Right cardiac atrium (tissue), 5 donors: ENCODE data around the gene SIGLEC15. TPM values are rescaled to one million over a fixed set of nuclear protein-coding genes. Genes with fewer than 3 reads are reported as not detected.

Source experiments
- ATAC-seq, 2 donors: fragments of 200-7000 bp; cut with Tn5 transposase; one replicate each; pipeline versions ENCODE4 v1.8.0 to v1.9.1; 2020; ENCODE audit warnings: moderate library complexity in 2 of 2, mild to moderate bottlenecking in 1 of 2
- DNase-seq, 3 donors: peaks; one replicate each; pipeline ENCODE4 v3.0.0-alpha.2; 2020
- H3K27ac ChIP-seq: one replicate; pipeline ENCODE4 v1.5.1; 2013; ENCODE audit warnings: mild to moderate bottlenecking, low read length, control low read depth, moderate library complexity
- H3K27me3 ChIP-seq: one replicate; pipeline ENCODE4 v1.6.1; 2013; ENCODE audit not compliant: control insufficient read depth, insufficient read depth
- H3K4me1 ChIP-seq: one replicate; pipeline ENCODE4 v1.6.1; 2013; ENCODE audit warnings: low read length; ENCODE audit not compliant: control insufficient read depth, insufficient read depth
- H3K4me3 ChIP-seq: one replicate; pipeline ENCODE4 v1.5.1; 2013; ENCODE audit warnings: low read length, control low read depth
- H3K9me3 ChIP-seq: one replicate; pipeline ENCODE4 v1.6.1; 2013; ENCODE audit warnings: low read length; ENCODE audit not compliant: control insufficient read depth
- WGBS: extraction: QIAGEN DNeasy Blood & Tissue Kit; methylation state at CpG from one replicate; pipeline ENCODE4 v1.1.7; 2013; 5-methylcytosine and 5-hydroxymethylcytosine counted together
- intact Hi-C, 4 donors: fragments of 100-400 bp; cut with DNase I; formaldehyde crosslinking; loops; one replicate each; pipeline versions ENCODE4 v1.11.0 to v1.14.0; 2022 to 2023
- polyA plus RNA-seq: library from polyadenylated mRNA; stranded (reverse); fragments of 200-250 nt; gene quantifications from one replicate; pipeline ENCODE4 v1.2.3, GENCODE V29; 2013
- total RNA-seq, 4 donors: library from RNA; stranded (reverse); fragmentation: NEBNext Ultra II Directional; extraction: Animal tissue kit (Norgen Biotek cat#: 25700); gene quantifications; one replicate each; pipeline ENCODE4 v1.2.1, GENCODE V29; 2021
- donor health status: healthy with polysubstance abuse.
- donor health status: DM: no; HTN: yes; CAD: no.
- donor health status: DM: no; HTN: no; CAD: no.
- donor health status: DM: no; HTN: yes; CAD: no; lungs with severe emphysema.
- donor health status: DM: yes; HTN: yes; CAD: no.

SIGLEC15 gene
- total and polyA plus RNA-seq, 5 donors: 0.09 to 0.38 (median 0.21) TPM; not detected in 1

DNA sequence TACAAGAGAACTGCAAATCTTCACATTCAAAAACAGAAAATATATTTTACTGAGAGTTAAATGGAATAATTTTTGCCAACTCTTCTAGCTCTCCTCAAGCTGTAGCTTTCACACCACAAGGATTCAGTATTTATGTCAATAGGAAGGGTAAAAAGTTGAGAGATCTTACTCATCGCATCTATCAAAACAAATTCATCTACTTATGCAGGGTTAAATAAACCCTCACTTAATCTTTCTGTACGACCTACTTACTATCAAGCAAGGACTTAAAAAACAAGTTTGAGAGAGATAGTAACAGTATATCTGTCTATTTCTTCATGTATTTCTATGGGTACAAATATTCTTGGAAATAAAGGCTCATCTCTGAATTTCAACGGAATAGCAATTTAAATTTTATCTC lies 35.5 kb downstream of the SIGLEC15 start:
- Histone ChIP-seq H3K4me1 (no peaks in the 10 kb centered on the region), H3K9me3 (no peaks in the 10 kb centered on the region), H3K4me3 (no peak overlapping the region), H3K27ac (no peak overlapping the region), H3K27me3 (no peaks in the 10 kb centered on the region)
- WGBS: 84% methylated on average over 3 of the region's 3 CpGs
- DNase-seq (no peak), ATAC-seq (no peak)
- intact Hi-C loops: no loop called here

DNA sequence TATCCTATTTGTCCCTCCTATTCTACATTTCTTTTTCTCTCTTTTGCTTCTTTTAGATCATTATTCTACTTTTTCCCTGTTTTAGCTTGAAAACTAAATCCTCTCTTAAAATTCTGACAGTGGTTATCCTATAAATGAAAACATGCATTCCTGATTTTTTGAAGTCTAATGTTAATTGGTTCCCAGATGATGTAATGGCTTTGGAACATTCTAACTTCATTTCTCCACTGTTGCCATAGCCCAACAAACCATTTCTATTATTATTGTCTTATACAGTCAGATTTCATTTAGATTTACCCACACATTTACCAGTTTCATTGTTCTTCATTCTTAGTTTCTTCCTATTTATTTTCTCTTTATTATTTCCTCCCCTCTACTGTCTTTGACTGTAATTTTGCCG lies 36.5 kb downstream of the SIGLEC15 start:
- Histone ChIP-seq H3K4me1 (no peaks in the 10 kb centered on the region), H3K27me3 (no peaks in the 10 kb centered on the region), H3K4me3 (no peak overlapping the region), H3K9me3 (no peaks in the 10 kb centered on the region), H3K27ac (no peak overlapping the region)
- WGBS: 98% methylated on average over 1 of the region's 1 CpG
- intact Hi-C loops: no loop called here
- DNase-seq (no peak), ATAC-seq (no peak)

DNA sequence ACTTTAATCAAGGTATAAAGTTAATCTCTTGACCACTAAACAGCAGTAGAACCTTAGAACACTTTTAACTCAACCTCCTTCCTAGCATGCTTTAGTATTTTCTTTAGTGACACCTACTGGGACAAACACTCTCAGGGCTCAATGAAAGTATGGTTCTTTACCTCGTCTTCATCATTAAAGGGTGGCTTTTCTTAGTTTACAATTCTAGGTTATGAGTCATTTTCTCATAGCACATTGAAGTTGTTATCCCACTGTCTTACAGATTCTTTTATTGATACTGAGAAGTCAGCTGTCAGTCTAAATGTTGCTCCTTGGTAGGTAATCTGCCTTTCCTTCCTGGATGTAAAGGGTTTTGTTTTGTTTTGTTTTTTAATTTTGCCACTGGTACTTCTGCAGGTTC lies 38.0 kb downstream of the SIGLEC15 start:
- ATAC-seq (no peak), DNase-seq (no peak)
- 95% methylated on average over 1 of the region's 1 CpG for WGBS
- intact Hi-C loops: no loop called here
- Histone ChIP-seq H3K4me1 (no peaks in the 10 kb centered on the region), H3K27ac (no peak overlapping the region), H3K4me3 (no peak overlapping the region), H3K27me3 (no peaks in the 10 kb centered on the region), H3K9me3 (no peaks in the 10 kb centered on the region)

DNA sequence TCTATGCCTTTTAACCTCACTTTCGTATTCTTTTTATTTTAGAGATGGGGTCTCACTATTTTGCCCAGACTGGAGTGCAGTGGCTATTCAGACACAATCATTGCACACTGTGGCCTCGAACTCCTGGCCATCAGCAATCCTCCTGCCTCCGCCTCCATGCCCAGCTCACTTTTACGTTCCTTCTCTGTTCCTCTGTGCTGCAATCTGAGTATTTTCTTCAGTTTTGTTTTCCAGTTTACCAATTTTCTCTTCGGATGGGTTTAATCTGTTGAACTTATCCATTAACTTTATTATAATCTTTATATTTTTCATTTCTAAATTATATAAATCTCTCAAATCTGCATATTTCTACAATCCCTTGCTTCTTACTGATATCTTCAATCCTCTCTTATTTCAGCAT lies 38.6 kb downstream of the SIGLEC15 start:
- DNase-seq (no peak), ATAC-seq (no peak)
- no peaks in the 10 kb centered on the region for H3K27me3 ChIP-seq
- H3K9me3 ChIP-seq: no peaks in the 10 kb centered on the region
- no peak overlapping the region for H3K27ac ChIP-seq
- WGBS: 97% methylated on average over 5 of the region's 5 CpGs
- no peaks in the 10 kb centered on the region for H3K4me1 ChIP-seq
- H3K4me3 ChIP-seq: no peak overlapping the region
- intact Hi-C loops: no loop called here

DNA sequence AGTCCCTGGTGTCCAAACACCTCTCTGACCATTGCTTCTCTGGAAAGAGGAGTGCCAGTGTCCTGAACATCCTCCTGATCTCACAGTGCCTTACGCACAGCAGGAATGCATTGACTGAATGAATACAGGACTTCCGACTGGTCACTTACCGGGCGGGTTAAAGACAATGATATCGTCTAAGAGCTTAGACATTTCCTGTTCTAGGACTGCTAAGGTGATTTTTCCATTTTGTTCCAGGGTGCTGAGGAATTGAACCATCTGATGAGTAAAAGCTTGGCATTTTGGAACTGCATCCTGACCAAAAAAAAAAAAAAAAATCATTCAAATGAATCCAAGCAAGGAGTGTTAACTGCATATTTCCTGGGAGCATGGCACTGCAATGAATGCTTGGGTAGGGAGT lies 40.0 kb downstream of the SIGLEC15 start:
- WGBS: 94% methylated on average over 5 of the region's 5 CpGs
- H3K4me3 ChIP-seq: no peak overlapping the region
- no peaks in the 10 kb centered on the region for H3K4me1 ChIP-seq
- no peak overlapping the region for H3K27ac ChIP-seq
- H3K27me3 ChIP-seq: no peaks in the 10 kb centered on the region
- DNase-seq (no peak), ATAC-seq (no peak)
- H3K9me3 ChIP-seq: no peaks in the 10 kb centered on the region
- intact Hi-C loops: no loop called here

DNA sequence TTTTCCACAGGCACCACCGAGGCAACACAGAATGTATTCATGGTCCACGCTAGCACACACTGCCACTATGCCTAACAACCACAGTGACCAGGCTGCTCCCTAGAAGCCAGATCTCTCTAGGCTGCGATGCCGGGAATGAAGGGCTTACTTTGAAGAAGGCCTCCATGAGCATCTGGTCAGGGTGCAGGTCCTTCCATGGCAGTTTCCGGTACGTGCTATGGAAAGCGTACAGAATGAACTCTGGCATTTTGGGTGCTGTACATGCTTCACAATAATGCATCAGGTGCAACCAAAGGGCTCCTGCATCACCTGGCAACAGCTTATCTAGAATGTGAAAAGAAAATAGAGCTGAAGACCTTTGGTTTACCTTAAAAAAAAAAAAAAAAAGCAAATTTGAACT lies 44.9 kb downstream of the SIGLEC15 start:
- no peak overlapping the region for H3K27ac ChIP-seq
- no peak for ATAC-seq
- H3K4me3 ChIP-seq: no peak overlapping the region
- no peak for DNase-seq
- H3K9me3 ChIP-seq: no peaks in the 10 kb centered on the region
- H3K27me3 ChIP-seq: no peaks in the 10 kb centered on the region
- intact Hi-C loops: loop anchor here in 2 of 4 donors (10.0 kb wide), 1 partner anchor 186 kb away; no protein-coding TSS in a partner anchor
- WGBS: 96% methylated on average over 7 of the region's 7 CpGs
- peaks cover 2% of the 10 kb centered on the region for H3K4me1 ChIP-seq

DNA sequence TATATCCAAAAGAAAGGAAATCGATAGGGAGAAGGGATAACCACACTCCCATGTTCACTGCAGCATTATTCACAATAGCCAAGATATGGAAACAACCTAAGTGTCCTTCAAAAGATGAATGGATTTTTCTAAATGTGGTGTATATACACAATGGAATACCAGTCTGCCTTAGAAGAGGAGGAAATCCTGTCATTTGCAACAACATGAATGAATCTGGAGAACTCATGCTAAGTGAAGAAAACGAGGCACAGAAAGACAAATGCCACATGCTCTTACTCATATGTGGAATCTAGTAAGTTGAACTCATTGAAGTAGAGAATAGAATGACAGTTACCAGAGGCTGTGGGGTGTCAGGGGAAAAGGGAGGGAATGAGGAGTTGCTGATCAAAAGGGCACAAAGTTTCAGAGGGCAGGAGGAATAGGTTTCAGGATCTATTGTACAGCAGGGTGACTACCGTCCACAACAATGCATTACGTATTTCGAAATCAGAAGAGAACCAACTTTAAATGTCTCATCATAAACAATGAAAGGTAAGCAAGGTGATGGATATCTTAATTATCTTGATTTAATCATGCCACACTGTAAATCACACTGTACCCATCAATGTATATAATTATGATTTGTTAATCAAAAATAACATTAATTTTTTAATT lies 46.1 kb downstream of the SIGLEC15 start:
- Histone ChIP-seq H3K27ac (no peak overlapping the region), H3K9me3 (no peaks in the 10 kb centered on the region), H3K4me3 (no peak overlapping the region), H3K27me3 (no peaks in the 10 kb centered on the region), H3K4me1 (peaks cover 2% of the 10 kb centered on the region)
- DNase-seq (no peak), ATAC-seq (no peak)
- intact Hi-C loops: loop anchor here in 2 of 4 donors (10.0 kb wide), 1 partner anchor 187 kb away; no protein-coding TSS in a partner anchor
- WGBS: 79% methylated on average over 5 of the region's 5 CpGs

DNA sequence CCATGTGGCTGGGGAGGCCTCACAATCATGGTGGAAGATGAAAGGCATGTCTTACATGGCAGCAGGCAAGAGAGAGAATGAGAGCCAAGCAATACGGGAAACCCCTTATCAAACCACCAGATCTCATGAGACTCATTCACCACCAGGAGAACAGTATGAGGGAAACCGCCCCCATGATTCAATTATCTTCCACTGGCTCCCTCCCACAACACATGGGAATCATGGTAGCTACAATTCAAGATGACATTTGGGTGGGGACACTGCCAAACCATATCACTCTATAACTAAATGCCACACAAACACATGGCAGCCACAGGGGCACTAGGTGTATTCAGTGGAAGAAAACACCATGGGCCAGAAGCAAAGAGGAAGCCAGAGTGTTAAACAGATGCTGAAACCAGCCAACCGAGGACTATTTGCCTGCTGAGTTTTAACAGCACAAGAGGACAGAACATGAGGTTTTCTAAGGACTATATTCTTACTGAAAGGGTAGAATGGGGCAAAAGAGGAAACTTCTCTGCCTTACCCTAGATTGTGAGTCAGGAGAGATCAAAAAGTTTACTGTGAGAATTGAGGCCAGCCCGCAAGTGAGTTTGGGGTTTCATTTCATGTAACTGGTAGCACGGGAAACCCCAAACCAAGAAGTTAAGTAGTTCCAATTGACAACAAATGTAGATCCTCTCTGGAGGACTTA lies 49.2 kb downstream of the SIGLEC15 start:
- no peak for DNase-seq
- Histone ChIP-seq H3K9me3 (no peaks in the 10 kb centered on the region), H3K4me1 (peaks cover 2% of the 10 kb centered on the region), H3K4me3 (no peak overlapping the region), H3K27ac (no peak overlapping the region), H3K27me3 (no peaks in the 10 kb centered on the region)
- no peak for ATAC-seq
- intact Hi-C loops: loop anchor here in 3 of 4 donors (5.0 to 10.0 kb wide), 2 partner anchors 190 to 207 kb away; no protein-coding TSS in a partner anchor
- WGBS: 77% methylated on average over 5 of the region's 5 CpGs

DNA sequence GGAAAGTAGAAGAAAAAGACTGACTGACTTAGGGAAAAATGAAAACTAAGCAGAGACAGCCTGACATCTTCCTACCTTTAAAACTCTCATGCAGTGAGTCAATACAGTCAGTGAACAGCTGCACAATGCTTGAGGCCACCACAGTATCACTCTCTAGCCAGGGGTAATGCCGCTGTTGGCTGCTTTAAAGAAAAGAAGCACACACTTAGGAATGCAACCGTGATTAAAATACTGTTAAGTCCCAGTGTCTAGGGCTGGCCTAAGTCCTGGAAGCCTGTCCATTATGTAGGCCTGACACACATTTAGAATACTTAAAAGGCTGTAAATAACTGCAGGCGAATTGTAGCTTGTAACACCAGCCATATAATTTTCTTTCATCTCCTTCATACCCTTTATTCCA lies 50.7 kb downstream of the SIGLEC15 start:
- Histone ChIP-seq H3K9me3 (no peaks in the 10 kb centered on the region), H3K27me3 (no peaks in the 10 kb centered on the region), H3K4me1 (peaks cover 2% of the 10 kb centered on the region), H3K4me3 (no peak overlapping the region), H3K27ac (no peak overlapping the region)
- intact Hi-C loops: loop anchor here in 3 of 4 donors (5.0 to 10.0 kb wide), 2 partner anchors 191 to 209 kb away; no protein-coding TSS in a partner anchor
- no peak for DNase-seq
- 96% methylated on average over 3 of the region's 3 CpGs for WGBS
- ATAC-seq: no peak

DNA sequence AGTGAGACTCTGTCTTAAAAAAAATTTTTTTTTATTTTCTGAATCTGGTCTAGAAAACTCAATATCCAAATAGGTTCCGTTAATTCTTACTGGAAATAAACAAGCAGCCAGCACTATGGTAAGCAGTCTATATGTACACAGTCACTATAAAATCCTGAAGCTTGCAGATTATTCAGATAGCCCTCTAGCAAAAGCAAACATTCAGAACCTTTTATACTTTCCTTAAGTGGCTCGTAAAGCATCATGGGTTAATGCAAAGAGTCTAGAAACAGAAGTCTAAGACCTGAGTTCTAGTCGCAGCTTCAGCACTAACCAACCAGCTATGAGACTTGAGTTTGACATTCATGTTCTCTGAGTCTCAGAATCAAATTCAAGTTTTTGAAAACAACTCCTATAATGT lies 51.9 kb downstream of the SIGLEC15 start:
- Histone ChIP-seq H3K27me3 (no peaks in the 10 kb centered on the region), H3K4me3 (no peak overlapping the region)
- intact Hi-C loops: loop anchor here in 3 of 4 donors (5.0 to 10.0 kb wide), 2 partner anchors 193 to 210 kb away; no protein-coding TSS in a partner anchor

More for the DNA sequence above, 51.9 kb downstream of the SIGLEC15 start:
- H3K9me3 ChIP-seq: no peaks in the 10 kb centered on the region
- ATAC-seq (no peak), DNase-seq (no peak)
- WGBS: 97% methylated on average over 3 of the region's 3 CpGs
- peaks cover 2% of the 10 kb centered on the region for H3K4me1 ChIP-seq
- no peak overlapping the region for H3K27ac ChIP-seq
